GM12878 (cell line): ENCODE measurements around the gene VARS2. TPM values are rescaled to one million over a fixed set of nuclear protein-coding genes. Genes with fewer than 3 reads are reported as not detected.

Experiments
- ATAC-seq: fragments of 200-7000 bp; cut with Tn5 transposase; 3 replicates; pipeline ENCODE4 v1.9.1; 2020; ENCODE audit warnings: mild to moderate bottlenecking, moderate library complexity
- BruUV-seq: library from RNA; stranded (reverse); fragments of 400-500 nt; replicated peaks from 2 replicates; lab custom pipeline; 2021; lab: Mats Ljungman, UMichigan
- CTCF ChIA-PET: fragments of 300-600 bp; sonication (Branson Sonifier 250); formaldehyde crosslinking; extraction: SDS; loops from one replicate; lab custom pipeline; 2021; ENCODE audit warnings: inconsistent platforms; lab: Yijun Ruan, JAX
- POLR2A ChIA-PET: fragments of 350-600 bp; formaldehyde crosslinking; extraction: SDS; loops from one replicate; lab custom pipeline; 2021; ENCODE audit warnings: inconsistent platforms; lab: Charles Lee
- RAD21 ChIA-PET: fragments of 300-600 bp; sonication (Branson Sonifier 250); formaldehyde crosslinking; loops from one replicate; lab custom pipeline; 2023; ENCODE audit warnings: antibody characterized with exemption; ENCODE audit not compliant: unreplicated experiment; lab: Charles Lee
- SMC1A ChIA-PET: fragments of 300-600 bp; sonication (Branson Sonifier 250); formaldehyde crosslinking; loops from one replicate; lab custom pipeline; 2023; ENCODE audit not compliant: unreplicated experiment, uncharacterized antibody; lab: Charles Lee
- DNase-seq: peaks from one replicate; pipeline ENCODE4 v3.0.0-alpha.2; 2011; ENCODE audit warnings: low read depth, low spot score
- FAIRE-seq: peaks from 3 replicates; lab custom pipeline; 2011; peaks lifted over from hg19 to GRCh38; lab: Jason Lieb, UNC
- H2AFZ ChIP-seq: 2 replicates; pipeline ENCODE4 v1.6.0; 2011; ENCODE audit warnings: low read depth, low read length, control low read depth; ENCODE audit not compliant: control insufficient read depth
- H3K27ac ChIP-seq: 2 replicates; pipeline ENCODE4 v1.5.1; 2011; ENCODE audit warnings: control low read depth; ENCODE audit not compliant: control insufficient read depth, insufficient read depth
- H3K27me3 ChIP-seq, 2 experiments: replicated peaks in 1 of 2; 2 replicates each; pipeline versions ENCODE4 v1.6.0 to v1.6.1; 2011; ENCODE audit warnings: low read length in 1 of 2; ENCODE audit not compliant: control insufficient read depth in 2 of 2, insufficient read depth in 2 of 2
- H3K36me3 ChIP-seq, 2 experiments: 2 replicates each; pipeline ENCODE4 v1.5.1; 2011; ENCODE audit warnings: low read length in 1 of 2; ENCODE audit not compliant: control insufficient read depth in 2 of 2, insufficient read depth in 2 of 2
- H3K4me1 ChIP-seq: 2 replicates; pipeline ENCODE4 v1.6.1; 2011; ENCODE audit warnings: mild to moderate bottlenecking, low read length, moderate library complexity, mixed read lengths; ENCODE audit not compliant: control insufficient read depth, insufficient read depth
- H3K4me2 ChIP-seq: 2 replicates; pipeline ENCODE4 v1.6.0; 2011; ENCODE audit warnings: control low read depth; ENCODE audit not compliant: control insufficient read depth, insufficient read depth
- H3K4me3 ChIP-seq: fragments of 200-600 bp; sonication (generic); 2 replicates; pipeline ENCODE4 v1.5.1; 2016
- H3K79me2 ChIP-seq: 2 replicates; pipeline ENCODE4 v1.6.0; 2011; ENCODE audit warnings: low read length; ENCODE audit not compliant: control insufficient read depth, insufficient read depth
- H3K9ac ChIP-seq: 2 replicates; pipeline ENCODE4 v1.8.0; 2011; ENCODE audit warnings: low read length, control low read depth, mixed read lengths; ENCODE audit not compliant: control insufficient read depth, insufficient read depth
- H3K9me3 ChIP-seq: replicated peaks from 3 replicates; pipeline ENCODE4 v1.5.1; 2011; ENCODE audit warnings: mild to moderate bottlenecking, low read length; ENCODE audit not compliant: control insufficient read depth, insufficient read depth
- H4K20me1 ChIP-seq: 2 replicates; pipeline ENCODE4 v1.6.0; 2011; ENCODE audit not compliant: control insufficient read depth, insufficient read depth
- ATF7 ChIP-seq: fragments of 450-650 bp; IDR thresholded peaks from 2 replicates; pipeline ENCODE4 v1.6.1; 2016; ENCODE audit warnings: low read depth, mild to moderate bottlenecking
- BRCA1 ChIP-seq: IDR thresholded peaks from 2 replicates; pipeline ENCODE4 v1.6.1; 2011; ENCODE audit warnings: low read depth, low read length, improper control_type of control experiment
- CEBPZ ChIP-seq: fragments of 150-350 bp; IDR thresholded peaks from 2 replicates; pipeline ENCODE4 v1.6.1; 2016; ENCODE audit warnings: low read depth, low read length
- CTCF ChIP-seq, 3 experiments: IDR thresholded peaks in 2 of 3; conservative IDR thresholded peaks in 1 of 3; 2 replicates each; pipeline ENCODE4 v1.5.1; 2011; ENCODE audit warnings: low read depth in 3 of 3, low read length in 3 of 3, mild to moderate bottlenecking in 3 of 3, control low read depth in 2 of 3, moderate library complexity in 2 of 3, inconsistent platforms in 1 of 3, mixed read lengths in 1 of 3; ENCODE audit not compliant: control insufficient read depth in 2 of 3, insufficient read depth in 1 of 3; ENCODE audit errors: extremely low read depth in 1 of 3
- ESRRA ChIP-seq: IDR thresholded peaks from 2 replicates; pipeline ENCODE4 v1.6.1; 2012; ENCODE audit warnings: mild to moderate bottlenecking, low read length, improper control_type of control experiment
- FOS ChIP-seq: IDR thresholded peaks from 3 replicates; pipeline ENCODE4 v1.6.1; 2011; ENCODE audit warnings: borderline replicate concordance; ENCODE audit not compliant: insufficient read length; ENCODE audit errors: extremely low read depth
- HDAC6 ChIP-seq: fragments of 200-600 bp; sonication (generic); IDR thresholded peaks from one replicate; pipeline ENCODE4 v1.8.0; 2017; ENCODE audit warnings: antibody characterized with exemption; ENCODE audit not compliant: unreplicated experiment
- MAX ChIP-seq: IDR thresholded peaks from 2 replicates; pipeline ENCODE4 v1.6.1; 2012; ENCODE audit warnings: low read depth, low read length, improper control_type of control experiment
- NR2F1 ChIP-seq: fragments of 450-650 bp; conservative IDR thresholded peaks from 2 replicates; pipeline ENCODE4 v1.6.1; 2017; ENCODE audit warnings: mild to moderate bottlenecking
- PAX5 ChIP-seq: IDR thresholded peaks from 2 replicates; pipeline ENCODE4 v1.6.1; 2011; ENCODE audit warnings: low read depth, low read length, borderline replicate concordance
- RAD21 ChIP-seq: IDR thresholded peaks from 2 replicates; pipeline ENCODE4 v1.6.1; 2011; ENCODE audit warnings: mild to moderate bottlenecking, low read depth, low read length, moderate library complexity; ENCODE audit not compliant: insufficient read depth
- SREBF2 ChIP-seq: IDR thresholded peaks from 2 replicates; pipeline ENCODE4 v1.6.1; 2012; ENCODE audit warnings: mild to moderate bottlenecking, low read length
- USF2 ChIP-seq: IDR thresholded peaks from 2 replicates; pipeline ENCODE4 v1.6.1; 2011; ENCODE audit warnings: low read depth, low read length, improper control_type of control experiment, borderline replicate concordance
- YY1 ChIP-seq: IDR thresholded peaks from 2 replicates; pipeline ENCODE4 v1.6.1; 2011; ENCODE audit warnings: low read depth, mild to moderate bottlenecking, low read length
- ZNF207 ChIP-seq: fragments of 450-650 bp; IDR thresholded peaks from 2 replicates; pipeline ENCODE4 v1.6.1; 2014; ENCODE audit warnings: antibody characterized with exemption, mild to moderate bottlenecking, borderline replicate concordance
- ZSCAN29 ChIP-seq: fragments of 450-650 bp; IDR thresholded peaks from 2 replicates; pipeline ENCODE4 v1.6.1; 2017; ENCODE audit warnings: mild to moderate bottlenecking, moderate library complexity
- WGBS: methylation state at CpG from one replicate; pipeline ENCODE4 v1.1.6; 2016; ENCODE audit warnings: low lambda C conversion rate; ENCODE audit not compliant: insufficient replicate concordance, insufficient coverage; ENCODE audit errors: missing lambda C conversion rate; 5-methylcytosine and 5-hydroxymethylcytosine counted together
- in situ Hi-C: fragments of 300-500 bp; cut with MboI; formaldehyde crosslinking; loops from 9 replicates; pipeline ENCODE4 v1.14.3; 2018; ENCODE audit warnings: mixed read lengths
- intact Hi-C: fragments of 100-400 bp; cut with micrococcal nuclease; formaldehyde crosslinking; loops from one replicate; pipeline ENCODE4 v1.14.2; 2022; ENCODE audit not compliant: unreplicated experiment
- polyA plus RNA-seq, 11 experiments: library from polyadenylated mRNA; depleted of rRNA in 4 of 11; unstranded in 6 of 11; stranded (reverse) in 5 of 11; fragments of >200 nt; fragmentation: Nextera tagmentation in 4 of 11; fragmentation: Illumina TruSeq in 1 of 11; extraction: Ambion mirVana in 4 of 11; extraction: Trizol in 1 of 11; gene quantifications; 1 replicate in 1 of 11; 2 replicates in 10 of 11; pipeline versions ENCODE4 v1.2.1 to v1.2.3, GENCODE V29; 2011 to 2016; ENCODE audit warnings: inconsistent platforms in 2 of 11, missing spikeins in 2 of 11, low read depth in 1 of 11
- total RNA-seq, 4 experiments: library from RNA; depleted of rRNA in 3 of 4; stranded (reverse); fragments of >200 nt in 3 of 4; fragmentation: Illumina TruSeq in 1 of 4; extraction: Trizol in 1 of 4; gene quantifications; 2 replicates each; pipeline versions ENCODE4 v1.2.1 to v1.2.3, GENCODE V29; 2013 to 2021

VARS2 gene
- total and polyA plus RNA-seq, 10 of the 15 experiments (the other 5 are each of a cell fraction or from before 2014, with no cell fraction given), result 3.8 to 70.7 (median 49.1) TPM

- intact Hi-C loops, result no loop called here
- no peak for FAIRE-seq
- no peak for TF ChIP-seq MAX
- no peak for TF ChIP-seq HDAC6
- TF ChIP-seq RAD21, result no peak
- no peak for TF ChIP-seq PAX5
- TF ChIP-seq BRCA1, result no peak
- TF ChIP-seq CTCF (IDR thresholded peaks at IDR 0.05 in 2 of 3, conservative IDR thresholded peaks at IDR 0.05 in 1 of 3; ENCODE audit: control insufficient read depth in 2 of 3, extremely low read depth in 1 of 3, insufficient read depth in 1 of 3, low read depth in 3 of 3, low read length in 3 of 3), result no peak
- TF ChIP-seq ZNF207, result no peak
- TF ChIP-seq NR2F1, result no peak
- TF ChIP-seq USF2, result no peak
- no peak for TF ChIP-seq ATF7
- no peak for TF ChIP-seq YY1
- no peak for TF ChIP-seq CEBPZ
- no peak for TF ChIP-seq SREBF2
- no peak for TF ChIP-seq ESRRA
- TF ChIP-seq ZSCAN29, result no peak
- TF ChIP-seq FOS, result no peak
Measured at GRCh38 chr6:30887901-30888815, 25.9 kb upstream of the VARS2 start.

More at GRCh38 chr6:30887901-30888815, 25.9 kb upstream of the VARS2 start:
- Histone ChIP-seq H3K4me1 (peaks cover 24% of the 10 kb centered on the region), H3K9ac (no peak overlapping the region), H3K27ac (no peak overlapping the region), H2AFZ (no peak overlapping the region), H3K4me2 (no peak overlapping the region), H3K27me3 (no peaks in the 10 kb centered on the region), H3K79me2 (peaks cover 10% of the 10 kb centered on the region), H4K20me1 (no peaks in the 10 kb centered on the region), H3K36me3 (peaks cover 0 to 6% of the 10 kb centered on the region in 2 experiments; a peak in 3 of 4 replicates), H3K9me3 (no peaks in the 10 kb centered on the region), H3K4me3 (no peak overlapping the region)
- no TSS peak for BruUV-seq
- ATAC-seq, result no peak
- in situ Hi-C loops, result no loop called here
- no peak for DNase-seq
- ChIA-PET POLR2A (interaction anchor here (0.9 to 1.8 kb wide), 2 partner anchors 20 to 26 kb away, joined by 4 to 5 read pairs; partner anchors contain the start of genes GTF2H4 and VARS2), CTCF (interaction anchor here (1.0 to 6.7 kb wide), 4 partner anchors 21 to 199 kb away, joined by 3 to 71 read pairs (median 4); partner anchors contain the start of gene VARS2), SMC1A (interaction anchor here (1.2 to 2.0 kb wide), 3 partner anchors 25 to 59 kb away, joined by 3 to 6 read pairs (median 4); partner anchors contain the start of gene VARS2), RAD21 (interaction anchor here (3.1 kb wide), 1 partner anchor 26 kb away, joined by 18 read pairs; the partner anchor contains the start of gene VARS2)
- 27% methylated on average over 6 of the region's 6 CpGs for WGBS
